ENCODE results near the gene C10orf90. TPM values are rescaled to one million over a fixed set of nuclear protein-coding genes. Genes with fewer than 3 reads are reported as not detected.

Gene C10orf90
- total RNA-seq, 2 experiments from 2014 or later, result not detected

GRCh38 chr10:126576336-126576735, 94.2 kb downstream of the C10orf90 start:
- Mint-ChIP-seq H3K36me3 (ENCODE audit: low read depth) (no peaks in the 10 kb centered on the region), H3K9me3 (ENCODE audit: low read depth) (no peaks in the 10 kb centered on the region), H3K4me1 (no peaks in the 10 kb centered on the region), H3K27ac (no peak overlapping the region), H3K4me3 (no peak overlapping the region), H3K27me3 (peaks cover 2% of the 10 kb centered on the region)
- ChIA-PET POLR2A (no interaction called here), CTCF (no interaction called here)
- ATAC-seq (no peak), DNase-seq (no peak)
- intact Hi-C loops (cut with DNase I, micrococcal nuclease), result no loop called here

- Mint-ChIP-seq H3K27ac (no peak overlapping the region), H3K27me3 (peaks cover 3% of the 10 kb centered on the region)
Measured at GRCh38 chr10:126570621-126571602, 99.6 kb downstream of the C10orf90 start.

GRCh38 chr10:126570245-126570570, 100.3 kb downstream of the C10orf90 start:
- H3K4me1 Mint-ChIP-seq, result no peaks in the 10 kb centered on the region
- no peak overlapping the region for H3K27ac Mint-ChIP-seq
- H3K9me3 Mint-ChIP-seq (ENCODE audit: low read depth), result peaks cover 2% of the 10 kb centered on the region
- H3K4me3 Mint-ChIP-seq, result no peak overlapping the region
- intact Hi-C loops (cut with DNase I, micrococcal nuclease), result no loop called here
- POLR2A ChIA-PET, result no interaction called here
- CTCF ChIA-PET, result no interaction called here
- H3K36me3 Mint-ChIP-seq (ENCODE audit: low read depth), result no peaks in the 10 kb centered on the region
- ATAC-seq (no peak), DNase-seq (no peak)
- H3K27me3 Mint-ChIP-seq, result peaks cover 3% of the 10 kb centered on the region

More at GRCh38 chr10:126570621-126571602, 99.6 kb downstream of the C10orf90 start:
- H3K4me3 Mint-ChIP-seq, result no peak overlapping the region
- intact Hi-C loops (cut with DNase I, micrococcal nuclease), result no loop called here
- H3K9me3 Mint-ChIP-seq (ENCODE audit: low read depth), result no peaks in the 10 kb centered on the region
- POLR2A ChIA-PET, result no interaction called here
- DNase-seq, result no peak
- no peaks in the 10 kb centered on the region for H3K36me3 Mint-ChIP-seq (ENCODE audit: low read depth)
- CTCF ChIA-PET, result no interaction called here
- H3K4me1 Mint-ChIP-seq, result no peaks in the 10 kb centered on the region
- no peak for ATAC-seq

- DNase-seq (no peak), ATAC-seq (no peak)
- H3K4me1 Mint-ChIP-seq, result no peaks in the 10 kb centered on the region
- intact Hi-C loops (cut with DNase I, micrococcal nuclease), result no loop called here
- ChIA-PET POLR2A (no interaction called here), CTCF (no interaction called here)
- H3K9me3 Mint-ChIP-seq (ENCODE audit: low read depth), result peaks cover 2% of the 10 kb centered on the region
- H3K27me3 Mint-ChIP-seq, result peaks cover 3% of the 10 kb centered on the region
- no peak overlapping the region for H3K27ac Mint-ChIP-seq
- no peak overlapping the region for H3K4me3 Mint-ChIP-seq
- no peaks in the 10 kb centered on the region for H3K36me3 Mint-ChIP-seq (ENCODE audit: low read depth)
Measured at GRCh38 chr10:126569513-126570244, 100.8 kb downstream of the C10orf90 start.

- DNase-seq (no peak), ATAC-seq (no peak)
- intact Hi-C loops (cut with DNase I, micrococcal nuclease), result no loop called here
- Mint-ChIP-seq H3K27me3 (peaks cover 3% of the 10 kb centered on the region), H3K36me3 (ENCODE audit: low read depth) (no peaks in the 10 kb centered on the region), H3K4me1 (no peaks in the 10 kb centered on the region), H3K27ac (no peak overlapping the region), H3K4me3 (no peak overlapping the region), H3K9me3 (ENCODE audit: low read depth) (peaks cover 2% of the 10 kb centered on the region)
- CTCF ChIA-PET, result no interaction called here
- POLR2A ChIA-PET, result no interaction called here
Measured at GRCh38 chr10:126568809-126569385, 101.6 kb downstream of the C10orf90 start.

- no peak for ATAC-seq
- POLR2A ChIA-PET, result no interaction called here
Measured at GRCh38 chr10:126565871-126566270, 104.6 kb downstream of the C10orf90 start.

GRCh38 chr10:126565441-126565840, 105.1 kb downstream of the C10orf90 start:
- peaks cover 2% of the 10 kb centered on the region for H3K9me3 Mint-ChIP-seq (ENCODE audit: low read depth)
- ChIA-PET POLR2A (no interaction called here), CTCF (no interaction called here)
- intact Hi-C loops (cut with DNase I, micrococcal nuclease), result no loop called here
- H3K4me1 Mint-ChIP-seq, result no peaks in the 10 kb centered on the region
- peaks cover 6% of the 10 kb centered on the region for H3K27me3 Mint-ChIP-seq
- H3K36me3 Mint-ChIP-seq (ENCODE audit: low read depth), result no peaks in the 10 kb centered on the region
- H3K27ac Mint-ChIP-seq, result no peak overlapping the region
- ATAC-seq, result peak; percentile 28
- H3K4me3 Mint-ChIP-seq, result no peak overlapping the region
- peak; percentile 13 for DNase-seq

More at GRCh38 chr10:126565871-126566270, 104.6 kb downstream of the C10orf90 start:
- no peaks in the 10 kb centered on the region for H3K36me3 Mint-ChIP-seq (ENCODE audit: low read depth)
- H3K4me3 Mint-ChIP-seq, result no peak overlapping the region
- no peaks in the 10 kb centered on the region for H3K4me1 Mint-ChIP-seq
- peaks cover 6% of the 10 kb centered on the region for H3K27me3 Mint-ChIP-seq
- H3K27ac Mint-ChIP-seq, result no peak overlapping the region
- intact Hi-C loops (cut with DNase I, micrococcal nuclease), result no loop called here
- CTCF ChIA-PET, result interaction anchor here (0.6 kb wide), 1 partner anchor 193 kb away, joined by 3 read pairs; no protein-coding TSS in a partner anchor
- H3K9me3 Mint-ChIP-seq (ENCODE audit: low read depth), result peaks cover 2% of the 10 kb centered on the region
- no peak for DNase-seq

GRCh38 chr10:126564326-126564888, 106.1 kb downstream of the C10orf90 start:
- H3K4me1 Mint-ChIP-seq, result no peaks in the 10 kb centered on the region
- peak; percentile 58 for ATAC-seq
- H3K27ac Mint-ChIP-seq, result no peak overlapping the region
- POLR2A ChIA-PET, result no interaction called here
- peaks cover 6% of the 10 kb centered on the region for H3K27me3 Mint-ChIP-seq
- CTCF ChIA-PET, result no interaction called here
- H3K36me3 Mint-ChIP-seq (ENCODE audit: low read depth), result no peaks in the 10 kb centered on the region
- peaks cover 2% of the 10 kb centered on the region for H3K9me3 Mint-ChIP-seq (ENCODE audit: low read depth)
- no peak overlapping the region for H3K4me3 Mint-ChIP-seq
- intact Hi-C loops (cut with DNase I, micrococcal nuclease), result no loop called here
- DNase-seq, result peak; percentile 15

- DNase-seq, result no peak
- CTCF ChIA-PET, result no interaction called here
- no peak overlapping the region for H3K4me3 Mint-ChIP-seq
Measured at GRCh38 chr10:126563361-126563760, 107.1 kb downstream of the C10orf90 start.

GRCh38 chr10:126561921-126562680, 108.4 kb downstream of the C10orf90 start:
- H3K9me3 Mint-ChIP-seq (ENCODE audit: low read depth), result peaks cover 2% of the 10 kb centered on the region

More at GRCh38 chr10:126563361-126563760, 107.1 kb downstream of the C10orf90 start:
- POLR2A ChIA-PET, result no interaction called here
- Mint-ChIP-seq H3K27me3 (peaks cover 3% of the 10 kb centered on the region), H3K9me3 (ENCODE audit: low read depth) (peaks cover 2% of the 10 kb centered on the region), H3K27ac (no peak overlapping the region), H3K4me1 (no peaks in the 10 kb centered on the region), H3K36me3 (ENCODE audit: low read depth) (no peaks in the 10 kb centered on the region)
- ATAC-seq, result no peak
- intact Hi-C loops (cut with DNase I, micrococcal nuclease), result no loop called here

GRCh38 chr10:126561294-126561920, 109.1 kb downstream of the C10orf90 start:
- Mint-ChIP-seq H3K27me3 (peaks cover 3% of the 10 kb centered on the region), H3K36me3 (ENCODE audit: low read depth) (no peaks in the 10 kb centered on the region), H3K27ac (no peak overlapping the region), H3K4me3 (no peak overlapping the region), H3K9me3 (ENCODE audit: low read depth) (peaks cover 2% of the 10 kb centered on the region), H3K4me1 (no peaks in the 10 kb centered on the region)
- DNase-seq (no peak), ATAC-seq (no peak)
- POLR2A ChIA-PET, result no interaction called here
- intact Hi-C loops (cut with DNase I, micrococcal nuclease), result no loop called here
- CTCF ChIA-PET, result no interaction called here

More at GRCh38 chr10:126561921-126562680, 108.4 kb downstream of the C10orf90 start:
- H3K4me3 Mint-ChIP-seq, result no peak overlapping the region
- peaks cover 3% of the 10 kb centered on the region for H3K27me3 Mint-ChIP-seq
- no peaks in the 10 kb centered on the region for H3K4me1 Mint-ChIP-seq
- CTCF ChIA-PET, result no interaction called here
- DNase-seq, result no peak
- H3K36me3 Mint-ChIP-seq (ENCODE audit: low read depth), result no peaks in the 10 kb centered on the region
- no peak for ATAC-seq
- H3K27ac Mint-ChIP-seq, result no peak overlapping the region
- POLR2A ChIA-PET, result no interaction called here
- intact Hi-C loops (cut with DNase I, micrococcal nuclease), result no loop called here
